Osteocyte (in vitro differentiated cells): ENCODE data around the gene SEMA4F. TPM values are rescaled to one million over a fixed set of nuclear protein-coding genes. Genes with fewer than 3 reads are reported as not detected.
A peak's percentile ranks its signal among the peaks of the same experiment; 100 is the strongest.

Experiments
- DNase-seq: peaks from one replicate; pipeline ENCODE4 v3.0.0; 2021; ENCODE audit warnings: mixed read lengths; ENCODE audit not compliant: unreplicated experiment; ENCODE audit errors: extremely low spot score
- H3K27ac Mint-ChIP-seq: one replicate; pipeline ENCODE4 v1.8.0; 2021; ENCODE audit warnings: mild to moderate bottlenecking, mixed read lengths; ENCODE audit not compliant: unreplicated experiment
- H3K27me3 Mint-ChIP-seq: one replicate; pipeline ENCODE4 v1.8.0; 2021; ENCODE audit warnings: mixed read lengths; ENCODE audit not compliant: unreplicated experiment
- H3K36me3 Mint-ChIP-seq: one replicate; pipeline ENCODE4 v1.8.0; 2021; ENCODE audit warnings: mixed read lengths; ENCODE audit not compliant: unreplicated experiment
- H3K4me1 Mint-ChIP-seq: one replicate; pipeline ENCODE4 v1.8.0; 2021; ENCODE audit warnings: mixed read lengths; ENCODE audit not compliant: unreplicated experiment
- H3K4me3 Mint-ChIP-seq: one replicate; pipeline ENCODE4 v1.8.0; 2021; ENCODE audit warnings: mild to moderate bottlenecking, moderate library complexity, mixed read lengths; ENCODE audit not compliant: unreplicated experiment
- H3K9me3 Mint-ChIP-seq: one replicate; pipeline ENCODE4 v1.8.0; 2021; ENCODE audit warnings: mixed read lengths; ENCODE audit not compliant: unreplicated experiment
- CTCF ChIP-seq: fragments of 200-600 bp; sonication (generic); IDR thresholded peaks from 2 replicates; pipeline ENCODE4 v1.5.0; 2021; ENCODE audit warnings: antibody characterized with exemption, mild to moderate bottlenecking, moderate library complexity
- total RNA-seq: library from RNA; stranded (reverse); gene quantifications from 2 replicates; pipeline ENCODE4 v1.2.1, GENCODE V29; 2021

The SEMA4F gene
- total RNA-seq, 1 donor from 2014 or later, result 14.2 TPM

DNA sequence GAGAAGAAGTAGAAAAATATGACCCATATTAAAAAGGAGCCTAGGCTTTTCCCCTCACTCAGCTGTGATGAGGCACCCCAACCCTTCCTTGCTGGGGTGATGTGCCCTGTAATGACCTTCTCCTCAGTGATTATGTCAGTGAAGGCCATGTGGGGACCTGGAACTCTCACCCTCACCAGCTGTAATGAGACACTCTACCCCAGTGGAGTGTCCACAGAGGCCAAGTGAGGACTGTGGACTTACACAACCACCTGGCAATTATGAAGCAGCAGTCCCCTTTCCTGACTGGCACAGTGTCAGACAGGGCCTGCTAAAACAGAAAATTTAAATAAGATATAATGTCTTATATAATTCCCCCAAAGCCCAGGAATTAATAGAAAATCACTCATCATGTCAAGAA is 54.2 kb downstream of the SEMA4F start:
- no peaks in the 10 kb centered on the region for H3K9me3 Mint-ChIP-seq
- no peak overlapping the region for H3K27ac Mint-ChIP-seq
- TF ChIP-seq CTCF, result no peak
- no peak overlapping the region for H3K4me3 Mint-ChIP-seq
- H3K27me3 Mint-ChIP-seq, result peaks cover 5% of the 10 kb centered on the region
- H3K4me1 Mint-ChIP-seq, result no peaks in the 10 kb centered on the region
- DNase-seq, result no peak
- H3K36me3 Mint-ChIP-seq, result no peaks in the 10 kb centered on the region

DNA sequence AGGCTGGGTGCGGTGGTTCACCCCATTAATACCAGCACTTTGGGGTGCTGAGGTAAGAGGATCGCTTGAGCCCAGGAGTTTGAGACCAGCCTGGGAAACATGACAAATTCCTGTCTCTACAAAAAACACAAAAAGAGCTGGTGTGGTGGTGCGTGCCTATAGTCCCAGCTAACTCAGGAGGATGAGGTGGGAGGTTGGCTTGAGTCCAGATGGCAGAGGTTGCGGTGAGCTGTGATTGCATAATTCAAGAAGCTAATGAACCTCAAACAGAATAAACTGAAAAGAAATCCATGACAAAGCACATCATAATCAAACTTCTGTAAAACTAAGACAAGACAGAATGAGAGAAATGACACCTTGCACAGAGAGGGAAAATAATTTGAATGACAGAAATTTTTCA is 54.8 kb downstream of the SEMA4F start:
- H3K27ac Mint-ChIP-seq, result no peak overlapping the region
- no peak overlapping the region for H3K4me3 Mint-ChIP-seq
- no peaks in the 10 kb centered on the region for H3K4me1 Mint-ChIP-seq
- H3K27me3 Mint-ChIP-seq, result peaks cover 5% of the 10 kb centered on the region
- no peak for DNase-seq
- TF ChIP-seq CTCF, result no peak
- H3K9me3 Mint-ChIP-seq, result no peaks in the 10 kb centered on the region
- H3K36me3 Mint-ChIP-seq, result no peaks in the 10 kb centered on the region

GRCh38 chr2:74712223-74713053 is 58.4 kb downstream of the SEMA4F start:
- TF ChIP-seq CTCF, result no peak
- H3K27me3 Mint-ChIP-seq, result no peaks in the 10 kb centered on the region
- H3K9me3 Mint-ChIP-seq, result no peaks in the 10 kb centered on the region
- DNase-seq, result no peak
- H3K36me3 Mint-ChIP-seq, result no peaks in the 10 kb centered on the region
- no peak overlapping the region for H3K27ac Mint-ChIP-seq
- H3K4me3 Mint-ChIP-seq, result no peak overlapping the region
- H3K4me1 Mint-ChIP-seq, result peaks cover 7% of the 10 kb centered on the region

DNA sequence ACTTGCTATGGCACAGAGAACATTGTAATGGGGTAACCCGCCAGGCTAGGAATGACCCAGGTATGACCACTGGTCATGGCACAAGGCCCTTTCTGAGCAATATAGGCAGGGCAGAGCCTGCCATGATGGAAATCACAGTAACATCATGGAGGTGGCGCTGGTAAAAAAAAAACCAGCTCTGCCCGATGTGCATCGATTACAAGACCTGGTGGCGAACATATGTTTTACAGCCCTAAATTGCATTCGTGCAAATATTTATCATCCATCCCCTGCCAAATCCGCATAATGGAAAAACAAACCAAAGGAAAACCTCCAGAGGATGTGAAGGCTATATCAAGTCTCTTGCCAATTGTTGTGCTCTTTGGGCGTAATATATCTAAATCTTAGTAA is 60.6 kb downstream of the SEMA4F start:
- no peaks in the 10 kb centered on the region for H3K27me3 Mint-ChIP-seq
- H3K9me3 Mint-ChIP-seq, result no peaks in the 10 kb centered on the region
- TF ChIP-seq CTCF, result no peak
- DNase-seq, result no peak
- no peaks in the 10 kb centered on the region for H3K36me3 Mint-ChIP-seq
- peaks cover 7% of the 10 kb centered on the region for H3K4me1 Mint-ChIP-seq
- H3K4me3 Mint-ChIP-seq, result peak overlapping the region; percentile 88
- no peak overlapping the region for H3K27ac Mint-ChIP-seq

- DNase-seq, result peak; percentile 93
- Mint-ChIP-seq H3K4me3 (peak overlapping the region; percentile 88), H3K36me3 (no peaks in the 10 kb centered on the region), H3K27me3 (no peaks in the 10 kb centered on the region), H3K9me3 (no peaks in the 10 kb centered on the region), H3K27ac (peak overlapping the region; percentile 50), H3K4me1 (peaks cover 7% of the 10 kb centered on the region)
- peak; percentile 95 for TF ChIP-seq CTCF
Measured at GRCh38 chr2:74715081-74715791, 61.2 kb downstream of the SEMA4F start.
